Osteoblast (primary cell): Measurements from ENCODE around the gene MPP1. TPM values are rescaled to one million over a fixed set of nuclear protein-coding genes. Genes with fewer than 3 reads are reported as not detected.

ENCODE experiments used
- DNase-seq: peaks from one replicate; pipeline ENCODE4 v3.0.0; 2011; ENCODE audit warnings: low spot score, mixed read lengths; ENCODE audit not compliant: insufficient read length; ENCODE audit errors: missing footprints
- H2AFZ ChIP-seq: 2 replicates; pipeline ENCODE4 v1.6.0; 2011; ENCODE audit warnings: mild to moderate bottlenecking, low read length
- H3K27ac ChIP-seq: 2 replicates; pipeline ENCODE4 v1.5.1; 2011; ENCODE audit warnings: mild to moderate bottlenecking, low read depth, low read length, moderate library complexity
- H3K27me3 ChIP-seq: 2 replicates; pipeline ENCODE4 v1.6.0; 2012; ENCODE audit warnings: mild to moderate bottlenecking, control low read depth, inconsistent platforms, low read length, moderate library complexity; ENCODE audit not compliant: insufficient read depth
- H3K36me3 ChIP-seq: 2 replicates; pipeline ENCODE4 v1.5.1; 2011; ENCODE audit warnings: mild to moderate bottlenecking, low read length, control low read depth, moderate library complexity; ENCODE audit not compliant: insufficient read depth
- H3K4me1 ChIP-seq: 2 replicates; pipeline ENCODE4 v1.5.1; 2011; ENCODE audit warnings: mild to moderate bottlenecking, low read length, control low read depth, moderate library complexity; ENCODE audit not compliant: insufficient read depth
- H3K4me2 ChIP-seq: 2 replicates; pipeline ENCODE4 v1.6.0; 2011; ENCODE audit warnings: mild to moderate bottlenecking, low read length; ENCODE audit not compliant: insufficient read depth
- H3K4me3 ChIP-seq: fragments of 200-600 bp; sonication (generic); 3 replicates; pipeline ENCODE4 v1.5.1; 2012; ENCODE audit warnings: mild to moderate bottlenecking, low read length, inconsistent platforms; ENCODE audit not compliant: insufficient read depth
- H3K79me2 ChIP-seq: 2 replicates; pipeline ENCODE4 v1.6.0; 2012; ENCODE audit warnings: mild to moderate bottlenecking, low read length, control low read depth, inconsistent platforms; ENCODE audit not compliant: insufficient read depth
- H3K9me3 ChIP-seq: 2 replicates; pipeline ENCODE4 v1.5.1; 2011; ENCODE audit warnings: low read depth, low read length, control low read depth
- H4K20me1 ChIP-seq: 2 replicates; pipeline ENCODE4 v1.6.0; 2012; ENCODE audit warnings: mild to moderate bottlenecking, low read length, control low read depth; ENCODE audit not compliant: insufficient read depth
- CTCF ChIP-seq: IDR thresholded peaks from 2 replicates; pipeline ENCODE4 v1.5.1; 2011; ENCODE audit warnings: mild to moderate bottlenecking, low read depth, low read length, moderate library complexity; ENCODE audit errors: extremely low read depth
- total RNA-seq: library from RNA; depleted of rRNA; stranded (reverse); fragments of >200 nt; gene quantifications from 2 replicates; pipeline ENCODE4 v1.2.3, GENCODE V29; 2012

MPP1 gene
- total RNA-seq, 1 donor = 14.8 TPM

GRCh38 chrX:154739952-154740465 lies 65.3 kb downstream of the MPP1 start:
- Histone ChIP-seq H3K27ac (no peak overlapping the region), H3K4me3 (no peak overlapping the region), H3K4me2 (no peak overlapping the region), H3K36me3 (no peaks in the 10 kb centered on the region), H3K79me2 (no peaks in the 10 kb centered on the region), H3K27me3 (no peaks in the 10 kb centered on the region), H3K9me3 (no peaks in the 10 kb centered on the region), H3K4me1 (peaks cover 21% of the 10 kb centered on the region), H2AFZ (no peak overlapping the region), H4K20me1 (no peaks in the 10 kb centered on the region)
- no peak for DNase-seq
- TF ChIP-seq CTCF = no peak

DNA sequence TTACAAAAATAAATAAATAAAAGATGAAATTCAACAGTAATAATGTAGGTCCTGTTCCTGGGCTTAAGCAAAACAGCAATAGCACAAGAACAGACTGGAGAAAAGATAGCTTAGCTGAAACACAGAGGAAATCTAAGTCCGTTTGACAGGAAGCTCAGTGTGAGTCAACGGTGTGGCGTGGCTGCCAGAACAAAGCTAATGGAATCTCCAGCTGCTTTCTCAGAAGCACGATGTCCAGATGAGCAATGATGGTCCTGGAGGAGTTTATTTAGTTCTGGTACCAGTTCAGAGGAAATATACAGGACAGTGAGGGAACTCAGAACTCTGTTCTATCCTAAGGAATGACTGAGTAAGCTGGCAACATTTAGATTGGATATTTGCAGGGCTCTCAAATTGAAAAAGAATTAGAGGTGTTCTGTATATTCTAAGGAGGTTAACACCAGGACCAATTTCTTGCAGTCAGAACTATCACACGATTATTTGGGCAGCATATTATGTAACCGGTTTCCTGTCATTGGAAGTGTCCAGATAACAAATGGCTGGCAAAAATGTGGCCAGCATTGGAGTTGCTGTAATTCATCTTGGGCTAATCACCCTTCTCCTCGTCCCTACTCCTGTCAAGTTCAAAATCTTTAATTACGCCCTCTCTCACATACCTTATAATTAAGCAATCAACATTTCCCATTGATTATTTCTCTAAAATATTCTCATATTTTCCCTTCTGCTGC lies 67.1 kb downstream of the MPP1 start:
- H3K79me2 ChIP-seq = no peaks in the 10 kb centered on the region
- H3K4me2 ChIP-seq = peak overlapping the region; percentile 34

GRCh38 chrX:154737136-154737535 lies 68.1 kb downstream of the MPP1 start:
- no peak for TF ChIP-seq CTCF
- Histone ChIP-seq H3K9me3 (no peaks in the 10 kb centered on the region), H3K4me2 (no peak overlapping the region), H2AFZ (no peak overlapping the region), H3K27me3 (no peaks in the 10 kb centered on the region), H3K27ac (no peak overlapping the region), H4K20me1 (no peaks in the 10 kb centered on the region), H3K79me2 (no peaks in the 10 kb centered on the region), H3K36me3 (no peaks in the 10 kb centered on the region), H3K4me1 (peaks cover 48% of the 10 kb centered on the region), H3K4me3 (no peak overlapping the region)
- DNase-seq = no peak

More for the DNA sequence above, 67.1 kb downstream of the MPP1 start:
- H3K9me3 ChIP-seq = no peaks in the 10 kb centered on the region
- no peaks in the 10 kb centered on the region for H3K27me3 ChIP-seq
- H3K36me3 ChIP-seq = no peaks in the 10 kb centered on the region
- H2AFZ ChIP-seq = no peak overlapping the region
- H3K27ac ChIP-seq = peak overlapping the region; percentile 25
- H3K4me3 ChIP-seq = no peak overlapping the region
- peaks cover 37% of the 10 kb centered on the region for H3K4me1 ChIP-seq
- H4K20me1 ChIP-seq = no peaks in the 10 kb centered on the region
- DNase-seq = no peak
- TF ChIP-seq CTCF = no peak

- Histone ChIP-seq H2AFZ (no peak overlapping the region), H4K20me1 (no peaks in the 10 kb centered on the region)
- DNase-seq = no peak
Measured at GRCh38 chrX:154735695-154736393, 69.4 kb downstream of the MPP1 start.

More at GRCh38 chrX:154735695-154736393, 69.4 kb downstream of the MPP1 start:
- no peaks in the 10 kb centered on the region for H3K27me3 ChIP-seq
- no peaks in the 10 kb centered on the region for H3K9me3 ChIP-seq
- peak overlapping the region; percentile 73 for H3K27ac ChIP-seq
- no peaks in the 10 kb centered on the region for H3K36me3 ChIP-seq
- no peak for TF ChIP-seq CTCF
- peaks cover 52% of the 10 kb centered on the region for H3K4me1 ChIP-seq
- H3K4me3 ChIP-seq = no peak overlapping the region
- no peaks in the 10 kb centered on the region for H3K79me2 ChIP-seq
- H3K4me2 ChIP-seq = peak overlapping the region; percentile 2
